HL-60 (cell line): Measurements from ENCODE around the gene IAH1.

Experiments
- CTCF ChIP-seq: IDR thresholded peaks from one replicate; pipeline ENCODE4 v1.5.1; 2011; ENCODE audit warnings: low read length, control low read depth, inconsistent platforms; ENCODE audit not compliant: insufficient read depth
- POLR2AphosphoS5 ChIP-seq: IDR thresholded peaks from 2 replicates; pipeline ENCODE4 v1.6.1; 2012; ENCODE audit warnings: low read depth

GRCh38 chr2:9535177-9535576 lies 60.8 kb downstream of the IAH1 start:
- TF ChIP-seq CTCF (no peak), POLR2AphosphoS5 (no peak)
